Effector memory CD4-positive, alpha-beta T cell (primary cell): ENCODE results near the gene KCNK3.

ENCODE experiments used
- DNase-seq, 3 donors: peaks; one replicate each; pipeline ENCODE4 v3.0.0-alpha.2; 2020
- H3K27ac ChIP-seq: 2 replicates; pipeline ENCODE4 v1.7.0; 2013; ENCODE audit warnings: mild to moderate bottlenecking, low read length, moderate library complexity; ENCODE audit not compliant: insufficient read depth, poor library complexity, severe bottlenecking
- H3K27me3 ChIP-seq: replicated peaks from 2 replicates; pipeline ENCODE4 v1.7.0; 2013; ENCODE audit warnings: mild to moderate bottlenecking, low read length; ENCODE audit not compliant: insufficient read depth, control insufficient read depth, poor library complexity, severe bottlenecking
- H3K36me3 ChIP-seq: 2 replicates; pipeline ENCODE4 v1.7.0; 2013; ENCODE audit warnings: mild to moderate bottlenecking, low read length, moderate library complexity; ENCODE audit not compliant: control insufficient read depth, insufficient read depth
- H3K4me1 ChIP-seq: 2 replicates; pipeline ENCODE4 v1.7.0; 2013; ENCODE audit warnings: low read length, mild to moderate bottlenecking; ENCODE audit not compliant: control insufficient read depth, insufficient read depth, poor library complexity, severe bottlenecking
- H3K4me3 ChIP-seq: 2 replicates; pipeline ENCODE4 v1.7.0; 2013; ENCODE audit warnings: low read length, low read depth, mild to moderate bottlenecking; ENCODE audit not compliant: insufficient read depth, poor library complexity, severe bottlenecking
- H3K9me3 ChIP-seq: 2 replicates; pipeline ENCODE4 v1.7.0; 2013; ENCODE audit warnings: mild to moderate bottlenecking, low read length, moderate library complexity; ENCODE audit not compliant: control insufficient read depth

KCNK3 gene

GRCh38 chr2:26672818-26673393, 19.6 kb upstream of the KCNK3 start:
- no peaks in the 10 kb centered on the region for H3K36me3 ChIP-seq
- peaks cover under 1% of the 10 kb centered on the region for H3K27me3 ChIP-seq
- no peaks in the 10 kb centered on the region for H3K4me1 ChIP-seq
- no peak overlapping the region for H3K27ac ChIP-seq
- no peak for DNase-seq
- H3K9me3 ChIP-seq = no peaks in the 10 kb centered on the region
- no peak overlapping the region for H3K4me3 ChIP-seq

DNA sequence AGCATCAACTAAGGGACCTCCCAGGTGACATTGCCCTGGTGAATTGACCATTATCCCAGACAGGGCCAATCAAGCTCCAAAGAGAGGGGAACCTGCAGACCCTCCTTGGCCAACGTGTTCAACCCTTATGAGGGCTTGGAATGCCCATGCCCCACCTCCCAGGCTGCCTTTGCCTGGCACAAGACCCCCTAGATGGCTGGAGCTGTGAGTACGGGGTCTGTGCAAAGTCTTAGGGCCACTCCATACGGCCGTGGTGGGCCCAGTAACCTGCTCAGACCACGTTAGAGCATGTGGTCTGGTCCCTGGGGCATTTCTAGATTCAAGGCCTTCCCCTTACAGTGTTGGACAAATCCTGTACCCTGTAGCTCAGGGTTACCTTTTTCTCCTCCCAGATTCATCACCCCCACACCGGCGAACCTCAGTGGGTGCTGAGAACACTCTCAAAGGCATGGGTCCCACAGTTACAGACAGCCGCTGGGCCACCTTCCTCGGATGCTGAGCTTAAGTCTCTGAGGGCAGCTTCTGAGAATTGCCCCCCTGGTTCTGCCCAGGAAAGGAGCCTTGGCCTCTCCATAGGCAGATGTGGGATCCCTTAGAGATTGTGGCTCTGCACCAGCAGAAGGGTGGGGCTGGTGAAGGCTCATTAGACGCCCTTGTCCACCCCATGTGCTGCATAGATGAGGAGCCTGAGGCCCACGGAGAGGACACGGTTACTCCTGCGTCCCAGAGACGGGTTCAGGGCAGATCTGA, 18.3 kb upstream of the KCNK3 start:
- Histone ChIP-seq H3K27me3 (no peaks in the 10 kb centered on the region), H3K27ac (no peak overlapping the region), H3K9me3 (no peaks in the 10 kb centered on the region), H3K4me1 (no peaks in the 10 kb centered on the region), H3K4me3 (no peak overlapping the region), H3K36me3 (no peaks in the 10 kb centered on the region)
- DNase-seq = no peak

- no peaks in the 10 kb centered on the region for H3K4me1 ChIP-seq
- no peak overlapping the region for H3K4me3 ChIP-seq
- H3K9me3 ChIP-seq = no peaks in the 10 kb centered on the region
- no peak for DNase-seq
- H3K27me3 ChIP-seq = no peaks in the 10 kb centered on the region
- H3K27ac ChIP-seq = no peak overlapping the region
- no peaks in the 10 kb centered on the region for H3K36me3 ChIP-seq
These were observed 17.8 kb upstream of the KCNK3 start for GRCh38 chr2:26674771-26675170.

DNA sequence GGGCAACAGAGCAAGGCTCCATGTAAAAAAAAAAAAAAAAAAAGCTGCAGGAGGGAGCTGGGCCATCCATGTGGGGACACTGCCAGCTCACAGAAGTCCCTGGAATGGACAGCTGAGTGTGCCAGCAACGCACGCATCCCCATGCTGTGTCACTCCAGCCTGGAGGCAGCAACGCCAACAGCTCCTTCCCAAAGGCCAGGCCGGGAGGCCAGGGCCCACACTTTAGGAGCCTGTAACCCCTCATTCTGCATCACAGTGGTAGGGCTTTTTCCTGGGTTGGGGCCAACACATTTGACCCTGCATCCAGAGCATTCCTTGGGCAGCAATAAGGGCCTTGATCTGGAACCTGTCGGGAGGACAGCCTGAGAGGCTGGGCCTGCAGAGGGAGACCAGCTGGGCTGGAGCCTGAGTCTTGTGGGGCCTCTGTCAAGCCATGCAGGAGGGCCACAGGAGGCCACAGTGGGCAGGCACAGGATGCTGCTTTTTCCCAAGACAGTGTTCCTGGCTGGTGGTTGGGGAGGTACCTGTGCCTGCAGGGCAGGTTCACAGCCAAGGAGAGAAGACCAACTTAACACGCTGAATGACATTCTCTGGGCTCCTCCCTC, 16.8 kb upstream of the KCNK3 start:
- Histone ChIP-seq H3K36me3 (no peaks in the 10 kb centered on the region), H3K4me1 (no peaks in the 10 kb centered on the region), H3K4me3 (no peak overlapping the region), H3K9me3 (no peaks in the 10 kb centered on the region), H3K27ac (no peak overlapping the region), H3K27me3 (no peaks in the 10 kb centered on the region)
- DNase-seq = no peak

DNA sequence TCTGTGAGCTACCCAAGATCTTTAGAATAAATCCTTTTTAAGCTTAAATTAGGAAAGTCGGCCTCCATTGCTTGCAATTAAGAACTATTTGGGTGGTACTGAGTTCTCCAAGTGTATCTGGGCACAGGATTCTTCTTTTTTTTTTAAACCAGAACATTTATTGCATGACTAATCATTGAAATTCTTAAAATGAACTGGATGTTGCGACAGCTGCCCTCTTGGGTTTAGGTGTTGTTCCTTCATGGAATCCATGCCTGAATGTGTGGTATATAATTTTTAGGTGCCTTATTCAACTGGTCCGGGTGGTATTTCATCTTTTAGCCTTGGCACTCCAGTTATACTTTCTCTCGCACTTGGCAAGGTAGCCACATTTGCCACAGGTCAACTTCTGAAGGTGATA, 14.5 kb upstream of the KCNK3 start:
- Histone ChIP-seq H3K36me3 (no peaks in the 10 kb centered on the region), H3K27ac (no peak overlapping the region), H3K9me3 (no peaks in the 10 kb centered on the region), H3K4me3 (no peak overlapping the region), H3K4me1 (no peaks in the 10 kb centered on the region), H3K27me3 (no peaks in the 10 kb centered on the region)
- DNase-seq = no peak

GRCh38 chr2:26679867-26680266, 12.7 kb upstream of the KCNK3 start:
- Histone ChIP-seq H3K27me3 (no peaks in the 10 kb centered on the region), H3K4me3 (no peak overlapping the region), H3K36me3 (no peaks in the 10 kb centered on the region), H3K9me3 (no peaks in the 10 kb centered on the region), H3K4me1 (no peaks in the 10 kb centered on the region), H3K27ac (no peak overlapping the region)
- no peak for DNase-seq

DNA sequence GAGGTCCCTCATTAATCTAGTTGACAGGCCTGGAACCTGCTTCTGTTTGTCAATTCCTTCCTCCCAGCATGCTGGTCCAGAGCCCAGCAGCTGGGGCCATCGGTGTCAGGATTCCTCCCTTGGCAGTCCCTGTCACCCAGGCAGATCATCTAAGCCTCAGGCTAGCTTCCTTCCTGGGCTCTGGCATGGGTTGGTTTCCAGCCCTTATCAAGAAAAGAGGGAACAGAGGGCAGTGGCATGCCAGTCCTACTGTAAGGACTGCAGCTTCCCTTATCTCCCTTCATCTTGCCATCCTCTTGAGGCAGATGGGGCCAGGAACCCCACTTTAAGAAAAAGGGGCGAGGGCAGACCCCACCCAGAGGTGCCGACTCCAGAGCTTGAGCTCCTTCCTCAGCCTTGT, 10.9 kb upstream of the KCNK3 start:
- H3K27me3 ChIP-seq = no peaks in the 10 kb centered on the region
- H3K4me3 ChIP-seq = no peak overlapping the region
- no peak for DNase-seq
- no peaks in the 10 kb centered on the region for H3K4me1 ChIP-seq
- no peak overlapping the region for H3K27ac ChIP-seq
- H3K9me3 ChIP-seq = no peaks in the 10 kb centered on the region
- H3K36me3 ChIP-seq = no peaks in the 10 kb centered on the region

DNA sequence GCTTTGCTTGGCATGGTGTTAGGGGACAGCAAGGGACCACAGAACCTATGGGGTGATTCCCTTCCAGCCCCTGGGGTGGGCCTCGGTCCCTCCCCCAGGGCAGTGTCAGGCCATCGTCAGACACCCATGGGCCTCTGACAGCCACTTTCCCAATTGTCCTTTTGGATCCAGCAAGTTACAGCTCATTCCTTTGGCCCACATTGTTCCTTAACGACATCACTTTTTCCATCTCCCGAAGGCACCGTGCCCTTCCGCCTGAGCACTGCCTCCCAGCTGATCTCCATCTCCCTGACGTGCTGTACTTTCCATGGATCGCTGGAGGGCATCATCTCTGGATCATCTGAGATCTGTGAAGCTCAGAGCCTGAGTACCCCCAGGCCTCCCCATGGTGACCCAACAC, 10.4 kb upstream of the KCNK3 start:
- Histone ChIP-seq H3K36me3 (no peaks in the 10 kb centered on the region), H3K27me3 (no peaks in the 10 kb centered on the region), H3K27ac (no peak overlapping the region), H3K4me3 (no peak overlapping the region), H3K9me3 (no peaks in the 10 kb centered on the region), H3K4me1 (no peaks in the 10 kb centered on the region)
- no peak for DNase-seq

- DNase-seq = no peak
- H3K27me3 ChIP-seq = peaks cover 3% of the 10 kb centered on the region
- H3K9me3 ChIP-seq = no peaks in the 10 kb centered on the region
- H3K4me1 ChIP-seq = no peaks in the 10 kb centered on the region
- no peak overlapping the region for H3K27ac ChIP-seq
- no peaks in the 10 kb centered on the region for H3K36me3 ChIP-seq
- H3K4me3 ChIP-seq = no peak overlapping the region
These were observed 8.9 kb upstream of the KCNK3 start for GRCh38 chr2:26683583-26683982.

DNA sequence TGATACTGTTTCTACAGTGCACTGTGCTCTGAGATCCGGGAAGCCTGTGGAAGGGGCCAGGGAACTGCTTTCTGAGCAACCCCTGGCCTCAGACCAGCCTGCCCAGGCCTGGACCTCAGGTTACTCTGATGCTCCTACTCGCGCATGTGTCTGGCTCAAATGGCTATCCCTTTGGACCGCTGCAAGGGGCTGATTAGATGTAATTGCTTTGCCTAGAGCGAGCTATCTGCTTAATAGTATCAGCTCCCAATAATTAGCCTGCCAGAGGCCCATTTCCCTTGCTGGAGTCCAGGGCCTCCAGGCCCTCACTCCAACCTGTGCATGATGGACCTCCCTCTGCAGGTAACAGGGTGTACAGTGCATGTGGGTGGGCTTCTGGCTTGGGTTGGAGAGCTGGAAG, 7.2 kb upstream of the KCNK3 start:
- H3K27ac ChIP-seq = no peak overlapping the region
- H3K4me3 ChIP-seq = no peak overlapping the region
- peaks cover 3% of the 10 kb centered on the region for H3K27me3 ChIP-seq
- no peaks in the 10 kb centered on the region for H3K4me1 ChIP-seq
- DNase-seq = no peak
- H3K9me3 ChIP-seq = no peaks in the 10 kb centered on the region
- no peaks in the 10 kb centered on the region for H3K36me3 ChIP-seq
